Activated naive CD8-positive, alpha-beta T cell treated with anti-CD3 and anti-CD28 coated beads for 36 hours (primary cell): ENCODE results near the gene SH3TC2. TPM values are rescaled to one million over a fixed set of nuclear protein-coding genes. Genes with fewer than 3 reads are reported as not detected.

ENCODE experiments used
- DNase-seq: peaks from one replicate; pipeline ENCODE4 v3.0.0; 2021
- H3K27ac Mint-ChIP-seq: one replicate; pipeline ENCODE4 v1.8.0; 2022; ENCODE audit warnings: mild to moderate bottlenecking, moderate library complexity, mixed read lengths
- H3K27me3 Mint-ChIP-seq: one replicate; pipeline ENCODE4 v1.8.0; 2022; ENCODE audit warnings: mild to moderate bottlenecking, mixed read lengths
- H3K36me3 Mint-ChIP-seq: one replicate; pipeline ENCODE4 v1.8.0; 2021; ENCODE audit warnings: mild to moderate bottlenecking, mixed read lengths
- H3K4me1 Mint-ChIP-seq: one replicate; pipeline ENCODE4 v1.8.0; 2021; ENCODE audit warnings: mixed read lengths
- H3K4me3 Mint-ChIP-seq: one replicate; pipeline ENCODE4 v1.8.0; 2022; ENCODE audit warnings: mild to moderate bottlenecking, moderate library complexity, mixed read lengths
- H3K9me3 Mint-ChIP-seq: one replicate; pipeline ENCODE4 v1.8.0; 2022; ENCODE audit warnings: mixed read lengths
- total RNA-seq, 2 experiments: library from RNA; stranded (reverse); gene quantifications; one replicate each; pipeline ENCODE4 v1.2.3, GENCODE V29; 2021

SH3TC2 gene
- total RNA-seq, 2 experiments from 2014 or later: not detected

DNA sequence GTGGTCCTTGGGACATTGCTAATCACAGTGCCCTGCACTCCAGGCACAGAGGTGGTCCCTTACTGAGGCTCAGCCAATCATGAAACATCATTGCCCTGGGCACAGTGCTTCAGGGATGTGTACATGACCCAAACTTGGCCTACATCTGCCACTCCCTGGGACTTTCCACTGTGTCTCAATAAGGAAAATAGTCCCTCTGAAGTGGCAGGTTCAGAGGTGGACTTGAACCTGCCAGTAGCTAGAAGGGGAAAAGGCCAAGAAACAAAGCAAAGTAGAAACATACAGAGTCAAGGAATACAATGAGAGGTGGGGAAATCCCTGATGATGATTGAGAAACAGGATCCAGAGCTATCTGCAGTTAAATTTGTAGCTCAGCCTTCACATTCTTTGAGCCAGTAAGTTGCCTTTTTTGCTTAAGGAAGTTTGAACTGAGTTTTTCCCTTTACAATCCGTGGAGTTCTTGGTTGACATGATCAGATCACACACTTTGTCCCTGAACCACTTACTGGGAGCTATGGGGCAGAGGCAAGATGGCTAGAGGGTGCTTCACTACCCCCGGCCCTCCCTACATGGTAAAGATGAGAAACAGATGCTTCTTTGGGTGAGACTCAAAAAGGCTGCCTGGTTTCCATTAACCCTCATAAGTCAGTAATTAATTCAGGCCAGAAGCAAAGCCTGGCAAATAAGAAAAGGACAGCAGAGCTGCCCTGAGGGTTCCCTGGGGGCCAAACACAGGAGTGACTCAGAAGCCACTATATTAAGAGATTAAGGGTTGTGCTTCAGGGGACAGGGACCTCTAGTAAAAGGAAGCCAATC lies 57.6 kb downstream of the SH3TC2 start:
- Mint-ChIP-seq H3K27ac (no peak overlapping the region), H3K4me1 (no peaks in the 10 kb centered on the region), H3K4me3 (no peak overlapping the region), H3K36me3 (no peaks in the 10 kb centered on the region), H3K27me3 (no peaks in the 10 kb centered on the region), H3K9me3 (no peaks in the 10 kb centered on the region)
- no peak for DNase-seq

GRCh38 chr5:149004559-149004958 lies 58.3 kb downstream of the SH3TC2 start:
- H3K4me3 Mint-ChIP-seq: no peak overlapping the region
- no peaks in the 10 kb centered on the region for H3K4me1 Mint-ChIP-seq
- DNase-seq: no peak
- H3K36me3 Mint-ChIP-seq: no peaks in the 10 kb centered on the region
- peaks cover 4% of the 10 kb centered on the region for H3K27me3 Mint-ChIP-seq
- no peak overlapping the region for H3K27ac Mint-ChIP-seq
- H3K9me3 Mint-ChIP-seq: no peaks in the 10 kb centered on the region

DNA sequence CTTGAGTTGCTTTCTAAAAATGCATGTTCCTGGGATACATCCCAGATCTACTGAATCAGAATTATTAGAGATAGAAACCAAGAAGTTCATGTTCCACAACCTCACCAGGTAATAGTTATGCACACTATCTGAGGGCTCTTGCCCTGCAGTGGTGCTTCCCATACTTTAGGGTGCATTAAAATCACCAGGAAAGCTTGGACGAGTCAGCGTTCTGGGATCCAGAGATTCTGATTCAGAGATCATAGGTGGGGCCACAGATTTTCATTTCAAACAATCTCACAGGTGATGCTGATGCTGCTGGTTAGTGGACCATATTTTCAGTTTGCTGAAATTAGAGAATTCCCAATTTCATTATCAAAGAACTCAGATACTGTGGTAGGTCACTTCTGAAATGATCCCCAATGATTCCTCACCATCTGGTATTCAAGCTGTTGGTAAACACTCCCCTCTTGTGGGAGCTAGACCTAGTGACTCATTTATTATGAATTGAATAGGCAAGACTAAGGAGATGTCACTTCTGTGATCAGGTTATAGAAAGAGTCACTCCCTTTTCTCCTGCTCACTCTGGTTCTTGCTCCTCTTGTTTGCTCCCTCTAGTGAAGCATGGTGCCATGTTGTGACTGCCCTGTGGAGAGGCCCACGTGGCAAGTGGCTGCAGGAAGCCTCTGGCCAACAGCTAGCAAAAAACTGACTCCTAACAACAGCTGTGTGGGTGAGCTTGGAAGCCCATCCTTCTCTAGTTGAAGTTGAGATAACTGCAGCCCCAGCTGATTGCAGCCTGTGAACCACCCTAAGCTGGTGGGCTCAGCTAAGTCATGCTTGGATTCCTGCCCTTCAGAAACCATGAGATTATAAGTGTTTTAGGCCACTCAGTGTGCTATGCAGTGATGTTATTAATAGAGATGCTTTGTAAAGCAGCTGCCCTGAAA lies 59.8 kb downstream of the SH3TC2 start:
- H3K4me1 Mint-ChIP-seq: no peaks in the 10 kb centered on the region
- no peak overlapping the region for H3K27ac Mint-ChIP-seq
- peaks cover 7% of the 10 kb centered on the region for H3K27me3 Mint-ChIP-seq
- no peaks in the 10 kb centered on the region for H3K36me3 Mint-ChIP-seq
- H3K4me3 Mint-ChIP-seq: no peak overlapping the region
- DNase-seq: no peak
- H3K9me3 Mint-ChIP-seq: no peaks in the 10 kb centered on the region

GRCh38 chr5:149002053-149002452 lies 60.8 kb downstream of the SH3TC2 start:
- Mint-ChIP-seq H3K36me3 (no peaks in the 10 kb centered on the region), H3K4me3 (no peak overlapping the region), H3K27me3 (peaks cover 11% of the 10 kb centered on the region), H3K9me3 (no peaks in the 10 kb centered on the region), H3K4me1 (no peaks in the 10 kb centered on the region), H3K27ac (no peak overlapping the region)
- DNase-seq: no peak

DNA sequence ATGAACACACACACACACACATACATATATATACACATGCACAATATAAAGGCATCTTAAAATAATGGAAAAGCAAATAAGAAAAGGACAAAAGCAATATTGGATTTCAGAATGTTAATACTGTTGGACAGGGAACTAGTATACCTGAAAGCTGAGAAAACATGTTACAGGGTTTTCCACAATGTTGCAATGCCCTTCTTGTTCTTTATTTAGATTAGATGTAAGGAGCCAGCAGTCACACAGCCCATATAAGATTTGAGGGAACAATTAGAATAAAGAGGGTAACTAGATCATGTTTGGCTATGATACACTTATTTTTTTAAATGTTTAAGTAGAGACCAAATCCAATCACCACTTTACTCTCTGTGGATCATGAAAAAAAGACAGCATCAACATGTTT lies 61.7 kb downstream of the SH3TC2 start:
- Mint-ChIP-seq H3K27me3 (peaks cover 19% of the 10 kb centered on the region), H3K4me1 (no peaks in the 10 kb centered on the region), H3K36me3 (no peaks in the 10 kb centered on the region), H3K27ac (no peak overlapping the region), H3K4me3 (no peak overlapping the region), H3K9me3 (no peaks in the 10 kb centered on the region)
- DNase-seq: no peak

DNA sequence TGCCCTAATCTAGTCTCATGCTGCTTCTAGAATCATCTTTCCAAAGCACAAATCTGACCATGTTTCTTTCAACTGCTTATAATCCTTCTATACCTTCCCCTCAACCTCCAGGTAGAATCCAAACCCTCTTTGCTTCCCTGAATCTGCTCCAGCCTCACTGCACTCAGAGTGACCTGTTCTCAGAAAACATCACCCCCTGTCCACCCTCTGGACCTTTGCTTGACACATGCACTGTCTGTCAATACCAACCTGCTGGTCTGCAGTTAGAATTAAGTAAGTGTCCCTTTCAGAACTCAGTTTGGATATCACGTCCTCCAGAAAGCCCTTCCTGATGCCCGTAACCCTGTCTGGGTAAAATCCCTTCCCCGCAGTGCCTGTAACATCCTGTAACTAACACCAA lies 63.1 kb downstream of the SH3TC2 start:
- H3K27ac Mint-ChIP-seq: no peak overlapping the region

DNA sequence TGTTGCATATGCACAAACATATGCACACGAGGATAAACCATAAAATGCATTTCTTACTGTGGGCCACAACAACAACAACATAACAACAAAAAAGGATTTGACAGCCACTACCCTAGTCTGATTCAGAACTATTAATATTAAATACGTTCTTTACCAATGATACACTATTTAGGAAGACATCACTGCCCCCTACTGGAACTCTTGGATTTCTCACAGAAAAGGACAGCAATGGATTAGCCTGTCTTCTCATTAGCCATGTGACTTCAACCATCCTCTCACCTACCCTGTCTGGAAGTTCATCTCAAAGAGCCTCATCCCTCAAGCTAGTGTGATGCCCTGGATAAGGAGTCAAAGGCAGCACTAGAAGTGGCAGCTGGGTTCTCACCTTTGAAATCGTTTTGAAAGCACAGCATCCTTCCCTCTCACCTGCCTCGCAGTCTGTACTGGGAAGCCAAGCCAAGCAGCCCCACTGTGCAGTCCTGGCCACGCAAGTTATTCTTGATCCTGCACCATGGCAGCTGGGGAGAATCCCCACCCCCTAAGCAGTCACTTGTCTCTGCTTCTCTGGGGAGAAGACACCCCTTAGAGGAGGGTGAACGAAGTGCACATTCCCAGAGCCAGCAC lies 64.6 kb downstream of the SH3TC2 start:
- Mint-ChIP-seq H3K4me1 (no peaks in the 10 kb centered on the region), H3K36me3 (no peaks in the 10 kb centered on the region), H3K9me3 (no peaks in the 10 kb centered on the region), H3K4me3 (no peak overlapping the region), H3K27me3 (peaks cover 23% of the 10 kb centered on the region), H3K27ac (no peak overlapping the region)
- DNase-seq: no peak

More for the DNA sequence above, 63.1 kb downstream of the SH3TC2 start:
- H3K4me3 Mint-ChIP-seq: no peak overlapping the region
- H3K36me3 Mint-ChIP-seq: no peaks in the 10 kb centered on the region
- H3K4me1 Mint-ChIP-seq: no peaks in the 10 kb centered on the region
- no peak for DNase-seq
- no peaks in the 10 kb centered on the region for H3K9me3 Mint-ChIP-seq
- H3K27me3 Mint-ChIP-seq: peaks cover 23% of the 10 kb centered on the region

- Mint-ChIP-seq H3K27me3 (peaks cover 23% of the 10 kb centered on the region), H3K4me1 (no peaks in the 10 kb centered on the region), H3K27ac (no peak overlapping the region), H3K4me3 (no peak overlapping the region), H3K36me3 (no peaks in the 10 kb centered on the region), H3K9me3 (no peaks in the 10 kb centered on the region)
- no peak for DNase-seq
Measured at GRCh38 chr5:148996270-148996669, 66.6 kb downstream of the SH3TC2 start.

DNA sequence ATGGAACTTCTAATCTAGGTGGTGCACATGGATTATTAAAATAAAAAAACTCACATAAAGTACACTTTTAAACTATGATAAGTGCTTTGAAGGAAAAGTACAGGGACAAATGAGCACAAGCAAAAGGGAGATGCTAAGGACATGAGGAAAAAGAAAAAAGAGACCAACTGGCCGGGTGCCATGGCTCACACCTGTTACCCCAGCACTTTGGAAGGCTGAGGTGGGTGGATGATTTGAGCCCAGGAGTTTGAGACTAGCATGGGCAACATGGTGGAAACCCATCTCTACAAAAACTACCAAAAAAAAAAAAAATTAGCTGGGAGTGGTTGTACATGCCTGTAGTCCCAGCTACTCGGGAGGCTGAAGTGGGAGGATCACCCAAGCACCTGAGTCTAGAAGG lies 67.1 kb downstream of the SH3TC2 start:
- no peaks in the 10 kb centered on the region for H3K36me3 Mint-ChIP-seq
- H3K9me3 Mint-ChIP-seq: no peaks in the 10 kb centered on the region
- H3K27ac Mint-ChIP-seq: no peak overlapping the region
- H3K4me3 Mint-ChIP-seq: no peak overlapping the region
- no peak for DNase-seq
- peaks cover 23% of the 10 kb centered on the region for H3K27me3 Mint-ChIP-seq
- no peaks in the 10 kb centered on the region for H3K4me1 Mint-ChIP-seq

- DNase-seq: no peak
- H3K4me3 Mint-ChIP-seq: no peak overlapping the region
- H3K36me3 Mint-ChIP-seq: no peaks in the 10 kb centered on the region
- H3K4me1 Mint-ChIP-seq: no peaks in the 10 kb centered on the region
- H3K27me3 Mint-ChIP-seq: peaks cover 26% of the 10 kb centered on the region
- no peaks in the 10 kb centered on the region for H3K9me3 Mint-ChIP-seq
- no peak overlapping the region for H3K27ac Mint-ChIP-seq
Measured at GRCh38 chr5:148993283-148993936, 69.5 kb downstream of the SH3TC2 start.

DNA sequence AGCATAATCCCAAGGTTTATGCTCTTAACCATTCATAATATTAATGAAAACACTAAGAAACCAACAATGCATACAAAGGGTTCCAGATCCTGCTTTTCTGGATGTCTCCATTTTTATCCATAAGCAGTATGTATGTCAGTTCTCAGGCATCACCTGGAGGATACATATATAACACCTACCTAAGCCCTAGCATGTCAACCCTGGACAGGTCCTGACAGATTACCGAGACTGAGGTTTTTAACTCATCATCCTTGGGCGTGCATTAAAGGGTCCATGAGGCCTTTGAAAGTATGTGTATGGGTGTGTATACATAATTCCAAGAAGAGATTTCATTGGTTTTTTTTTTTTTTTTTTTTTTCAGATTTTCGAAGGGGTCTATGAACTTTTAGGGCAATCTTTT lies 70.6 kb downstream of the SH3TC2 start:
- no peaks in the 10 kb centered on the region for H3K9me3 Mint-ChIP-seq
- no peak overlapping the region for H3K27ac Mint-ChIP-seq
- H3K36me3 Mint-ChIP-seq: no peaks in the 10 kb centered on the region
- no peak overlapping the region for H3K4me3 Mint-ChIP-seq
- H3K27me3 Mint-ChIP-seq: peaks cover 31% of the 10 kb centered on the region
- H3K4me1 Mint-ChIP-seq: no peaks in the 10 kb centered on the region
- no peak for DNase-seq

DNA sequence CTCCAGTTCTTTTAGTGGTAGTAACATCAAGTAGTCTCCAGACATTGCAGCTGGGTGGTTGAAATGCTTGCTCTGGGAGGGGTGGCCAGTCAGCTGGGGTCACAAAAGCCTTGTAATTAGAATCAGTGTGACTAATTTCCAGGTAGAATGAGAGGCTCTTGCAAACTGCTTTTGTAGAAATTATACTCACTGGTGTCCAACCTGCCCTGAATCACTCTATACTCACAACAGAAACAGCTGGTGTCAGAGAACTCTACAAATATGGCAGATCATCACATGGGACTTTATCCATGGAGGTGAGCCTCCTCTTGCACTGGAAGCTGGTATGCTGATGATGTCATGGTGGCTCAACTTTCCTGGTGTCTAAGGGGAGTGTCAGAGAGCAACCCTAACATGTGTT lies 71.3 kb downstream of the SH3TC2 start:
- no peak for DNase-seq
- H3K4me1 Mint-ChIP-seq: no peaks in the 10 kb centered on the region
- no peaks in the 10 kb centered on the region for H3K9me3 Mint-ChIP-seq
- no peak overlapping the region for H3K27ac Mint-ChIP-seq
- peaks cover 27% of the 10 kb centered on the region for H3K27me3 Mint-ChIP-seq
- no peak overlapping the region for H3K4me3 Mint-ChIP-seq
- no peaks in the 10 kb centered on the region for H3K36me3 Mint-ChIP-seq

DNA sequence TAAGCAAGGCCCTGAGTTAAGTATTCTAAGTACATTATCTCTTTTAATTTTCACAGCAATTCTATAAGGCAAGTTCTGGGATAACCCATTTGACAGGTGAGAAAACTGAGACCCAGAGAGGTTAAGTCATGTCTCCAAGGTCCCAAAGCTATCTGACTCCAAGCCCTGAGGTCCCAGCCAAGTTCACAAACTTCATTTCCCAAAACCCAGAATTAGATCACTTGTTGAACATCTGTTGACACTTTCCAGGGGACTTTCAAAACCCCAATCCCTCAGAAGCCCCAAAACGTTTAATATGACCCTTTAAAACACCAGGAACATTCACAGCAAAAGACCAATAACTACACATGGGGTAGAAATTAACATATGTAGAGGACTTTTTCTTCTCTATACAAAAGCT lies 72.0 kb downstream of the SH3TC2 start:
- Mint-ChIP-seq H3K9me3 (no peaks in the 10 kb centered on the region), H3K36me3 (no peaks in the 10 kb centered on the region), H3K4me3 (no peak overlapping the region), H3K4me1 (no peaks in the 10 kb centered on the region), H3K27ac (no peak overlapping the region), H3K27me3 (peaks cover 30% of the 10 kb centered on the region)
- DNase-seq: no peak

GRCh38 chr5:148989567-148989966 lies 73.3 kb downstream of the SH3TC2 start:
- Mint-ChIP-seq H3K27ac (no peak overlapping the region), H3K4me3 (no peak overlapping the region), H3K27me3 (peaks cover 29% of the 10 kb centered on the region), H3K36me3 (no peaks in the 10 kb centered on the region), H3K4me1 (no peaks in the 10 kb centered on the region), H3K9me3 (no peaks in the 10 kb centered on the region)
- no peak for DNase-seq

DNA sequence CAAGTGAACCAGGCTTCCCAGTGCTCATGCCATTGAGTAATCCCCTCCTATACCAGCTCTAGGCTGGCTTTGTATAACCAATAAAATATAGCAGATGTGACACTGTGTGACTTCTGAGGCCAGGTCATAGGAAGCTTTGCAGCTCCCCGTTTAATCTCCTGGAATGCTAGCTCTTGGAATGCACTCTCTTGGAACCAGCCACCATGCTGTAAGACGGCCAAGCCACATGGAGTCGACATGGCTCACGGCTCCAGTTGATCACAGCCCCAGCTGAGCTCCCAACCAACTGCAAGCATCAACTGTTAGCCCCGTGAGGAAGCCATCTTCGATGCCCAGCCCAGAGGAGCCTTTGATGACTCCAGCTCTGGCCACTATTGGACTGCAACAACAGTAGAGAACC lies 74.5 kb downstream of the SH3TC2 start:
- peaks cover 2% of the 10 kb centered on the region for H3K9me3 Mint-ChIP-seq
- peaks cover 29% of the 10 kb centered on the region for H3K27me3 Mint-ChIP-seq
- no peak overlapping the region for H3K27ac Mint-ChIP-seq
- H3K4me1 Mint-ChIP-seq: no peaks in the 10 kb centered on the region
- H3K36me3 Mint-ChIP-seq: no peaks in the 10 kb centered on the region
- H3K4me3 Mint-ChIP-seq: no peak overlapping the region
- DNase-seq: no peak
